ENCODE data around the gene GBP3.
"Not testable (repeated sequence)": the region's sequence is repeated elsewhere in the genome, so short reads cannot be mapped to it uniquely, and the experiment has no call there.

Gene GBP3

DNA sequence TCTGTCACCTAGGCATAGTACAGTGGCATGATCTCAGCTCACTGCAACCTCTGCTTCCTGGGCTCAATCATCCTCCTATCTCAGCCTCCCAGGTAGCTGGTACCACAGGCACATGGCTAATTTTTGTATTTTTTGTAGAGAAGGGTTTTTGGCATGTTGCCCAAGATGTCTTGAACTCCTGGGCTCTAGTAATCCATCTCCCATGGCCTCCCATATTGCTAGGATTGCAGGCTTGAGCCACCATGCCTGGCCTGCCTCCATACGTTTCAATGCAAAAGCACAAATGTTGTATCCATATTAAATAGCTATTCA lies 17.6 kb upstream of the GBP3 start:
- DNase-seq (ENCODE audit: low read depth) = no peak

DNA sequence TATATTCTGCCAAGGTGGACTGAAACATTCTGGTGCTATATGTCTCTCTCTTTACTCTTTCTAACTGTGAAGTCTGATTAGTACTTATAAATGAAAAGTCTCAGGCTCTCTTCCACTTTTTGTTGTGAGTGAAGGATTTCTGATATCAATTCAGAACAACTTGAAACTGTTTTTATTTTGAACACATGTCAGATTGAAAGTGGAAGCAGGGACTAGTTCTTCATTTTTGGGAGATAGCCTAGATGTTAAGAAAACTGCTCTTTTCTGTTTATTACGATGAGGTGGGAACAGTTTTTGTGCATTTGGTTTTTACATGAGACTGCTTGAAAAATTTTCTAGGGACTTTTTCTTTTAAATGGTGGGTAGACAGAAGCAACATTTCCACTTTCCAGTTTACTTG lies 14.5 kb upstream of the GBP3 start:
- no peak for DNase-seq (ENCODE audit: low read depth)

DNA sequence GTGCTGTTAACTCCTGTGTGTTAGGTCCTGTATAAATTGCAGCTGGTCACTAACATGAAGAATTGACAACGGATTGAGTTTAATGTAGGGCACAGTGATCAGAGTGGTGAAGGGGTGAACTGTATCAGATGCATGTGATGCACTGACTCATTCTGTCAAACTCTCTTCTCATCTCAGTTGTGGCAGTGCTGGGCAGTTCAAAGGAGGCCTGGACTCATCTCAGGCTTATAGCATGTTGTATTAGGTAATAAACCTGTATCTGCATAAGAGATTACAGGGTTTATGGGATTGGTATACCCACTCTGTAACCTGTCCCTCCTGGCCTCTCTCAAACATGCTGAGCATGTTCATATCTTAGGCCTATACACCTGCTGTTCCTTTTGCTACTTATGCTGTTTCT lies 12.4 kb upstream of the GBP3 start:
- DNase-seq (ENCODE audit: low read depth) = no peak

DNA sequence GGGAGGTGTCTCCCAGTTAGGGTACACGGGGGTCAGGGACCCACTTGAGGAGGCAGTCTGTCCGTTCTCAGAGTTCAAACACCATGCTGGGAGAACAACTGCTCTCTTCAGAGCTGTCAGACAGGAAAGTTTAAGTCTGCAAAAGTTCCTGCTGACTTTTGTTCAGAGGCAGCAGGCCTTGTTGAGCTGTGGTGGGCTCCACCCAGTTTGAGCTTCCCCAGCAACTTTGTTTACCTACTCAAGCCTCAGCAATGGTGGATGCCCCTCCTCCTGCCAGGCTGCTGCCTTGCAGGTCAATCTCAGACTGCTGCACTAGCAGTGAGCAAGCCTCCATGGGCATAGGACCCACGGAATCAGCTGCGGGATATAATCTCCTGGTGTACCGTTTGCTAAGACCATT lies 11.3 kb upstream of the GBP3 start:
- DNase-seq (ENCODE audit: low read depth) = not testable (repeated sequence)

DNA sequence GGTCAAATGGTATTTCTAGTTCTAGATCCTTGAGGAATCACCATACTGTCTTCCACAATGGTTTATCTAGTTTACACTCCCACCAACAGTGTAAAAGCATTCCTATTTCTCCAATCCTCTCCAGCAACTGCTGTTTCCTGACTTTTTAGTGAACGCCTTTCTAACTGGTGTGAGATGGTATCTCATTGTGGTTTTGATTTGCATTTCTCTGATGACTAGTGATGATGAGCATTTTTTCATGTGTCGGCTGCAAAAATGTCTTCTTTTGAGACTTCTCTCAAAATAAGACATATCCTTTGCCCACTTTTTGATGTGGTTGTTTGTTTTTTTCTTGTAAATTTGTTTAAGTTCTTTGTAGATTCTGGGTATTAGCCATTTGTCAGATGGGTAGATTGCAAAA lies 6.4 kb upstream of the GBP3 start:
- DNase-seq (ENCODE audit: low read depth) = not testable (repeated sequence)

DNA sequence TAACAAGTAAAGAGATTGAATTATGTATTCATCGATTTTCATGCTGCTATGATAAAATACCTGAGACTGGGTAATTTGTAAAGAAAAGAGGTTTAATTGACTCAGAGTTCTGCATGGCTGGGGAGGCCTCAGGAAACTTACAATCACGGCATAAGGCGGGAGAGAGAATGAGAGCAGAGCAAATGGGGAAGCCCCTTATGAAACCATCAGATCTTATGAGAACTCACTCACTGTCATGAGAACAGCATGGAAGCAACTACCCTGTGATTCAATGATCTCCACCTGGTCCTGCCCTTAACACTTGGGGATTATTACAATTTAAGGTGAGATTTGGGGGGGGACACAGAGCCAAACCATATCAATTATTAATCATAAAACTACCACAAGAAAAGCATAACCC lies 3.3 kb upstream of the GBP3 start:
- DNase-seq (ENCODE audit: low read depth) = no peak

DNA sequence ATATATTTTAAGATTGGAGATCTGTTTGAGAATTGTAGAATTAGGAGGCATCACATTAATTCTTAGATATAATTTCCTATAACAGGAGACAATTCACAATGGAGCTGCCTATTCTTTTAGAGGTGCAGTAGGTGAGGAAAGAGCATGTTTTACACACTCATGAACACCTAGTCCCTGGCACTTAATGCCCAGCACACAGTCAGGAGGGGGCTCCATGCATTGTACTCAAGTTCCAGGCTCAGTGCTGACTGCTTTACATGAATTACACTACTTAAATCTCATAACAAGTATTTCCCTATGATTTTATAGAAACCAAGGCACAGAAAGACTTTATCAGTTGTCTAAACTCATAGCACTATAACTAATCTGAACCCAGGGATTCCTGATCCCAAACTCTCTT lies 360 bp upstream of the GBP3 start:
- no peak for DNase-seq (ENCODE audit: low read depth)

DNA sequence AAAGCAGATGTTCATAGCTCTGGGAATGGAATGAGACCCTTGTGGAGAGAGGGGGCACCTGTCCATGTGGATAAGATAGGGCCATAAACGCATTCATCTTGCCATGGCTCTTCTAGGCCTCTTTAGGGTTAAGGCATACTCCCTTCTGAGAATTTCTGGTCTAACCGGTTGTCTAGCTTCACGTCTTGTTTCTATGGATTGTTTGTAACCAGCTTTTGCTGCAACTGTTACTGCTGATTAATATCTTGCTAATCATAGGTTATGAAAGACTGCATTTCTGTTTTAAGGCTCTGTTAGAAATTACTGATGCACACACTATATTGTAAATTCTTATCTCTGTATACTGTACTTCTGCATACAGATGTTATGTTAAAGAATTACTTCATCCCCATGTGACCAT lies 4.3 kb downstream of the GBP3 start:
- not testable (repeated sequence) for DNase-seq (ENCODE audit: low read depth)

DNA sequence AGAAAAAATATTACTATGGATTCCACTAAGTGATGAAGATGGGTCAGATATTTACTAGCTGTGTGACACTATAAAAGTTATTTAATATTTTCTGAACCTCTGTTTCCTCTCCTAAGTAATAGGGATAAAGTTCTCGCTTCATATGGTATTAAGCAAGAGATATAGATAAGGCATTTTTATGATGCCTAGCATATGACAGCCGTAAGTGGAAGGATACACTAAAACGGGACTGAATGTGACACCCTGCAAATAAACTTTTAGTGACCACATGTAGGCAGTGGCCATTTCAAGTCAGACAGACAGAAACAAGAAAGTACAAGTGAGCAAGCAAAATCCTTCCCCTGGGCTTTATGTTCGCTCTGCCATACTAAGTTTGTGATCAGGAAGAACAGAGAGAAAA lies 14.2 kb downstream of the GBP3 start:
- DNase-seq (ENCODE audit: low read depth) = no peak

DNA sequence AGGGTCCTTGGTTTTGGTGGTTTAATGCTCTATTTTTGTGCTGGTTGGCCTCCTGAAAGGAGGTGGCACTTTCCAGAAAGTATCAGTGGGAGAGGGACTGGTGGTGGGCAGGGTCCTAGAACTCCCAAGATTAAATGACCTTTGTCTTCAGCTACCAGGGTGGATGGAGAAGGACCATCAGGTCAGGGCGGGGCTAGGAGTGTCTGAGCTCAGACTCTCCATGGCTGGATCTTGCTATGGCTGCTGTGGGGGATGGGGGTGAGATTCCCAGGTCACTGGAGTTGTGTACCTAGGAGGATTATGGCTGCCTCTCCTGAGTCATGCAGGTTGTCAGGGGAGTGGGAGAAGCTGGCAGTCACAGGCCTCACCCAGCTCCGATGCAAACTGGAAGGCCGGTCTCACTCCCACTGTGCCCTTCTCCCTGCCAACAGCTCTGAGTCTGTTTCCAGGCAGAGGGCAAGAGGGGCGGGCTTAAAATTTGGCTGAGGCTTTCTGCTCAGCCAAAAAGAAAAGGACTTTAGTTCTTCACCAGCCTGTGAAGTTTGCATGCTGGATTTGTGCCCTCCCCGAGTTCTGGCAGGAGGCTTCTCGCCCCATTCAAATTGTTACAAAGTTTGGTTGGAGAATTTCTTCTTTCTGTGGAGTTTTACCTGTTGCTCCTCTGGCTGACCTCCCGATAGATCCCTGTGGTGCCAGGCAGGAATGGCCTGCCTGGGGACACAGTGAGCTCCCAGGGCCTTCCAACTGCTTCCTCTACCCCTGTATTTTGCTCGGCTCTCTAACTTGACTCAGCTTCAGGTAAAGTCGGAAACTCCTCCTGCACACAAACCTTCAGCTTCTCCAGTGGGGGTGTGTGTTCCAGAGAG lies 17.1 kb downstream of the GBP3 start:
- DNase-seq (ENCODE audit: low read depth) = no peak

DNA sequence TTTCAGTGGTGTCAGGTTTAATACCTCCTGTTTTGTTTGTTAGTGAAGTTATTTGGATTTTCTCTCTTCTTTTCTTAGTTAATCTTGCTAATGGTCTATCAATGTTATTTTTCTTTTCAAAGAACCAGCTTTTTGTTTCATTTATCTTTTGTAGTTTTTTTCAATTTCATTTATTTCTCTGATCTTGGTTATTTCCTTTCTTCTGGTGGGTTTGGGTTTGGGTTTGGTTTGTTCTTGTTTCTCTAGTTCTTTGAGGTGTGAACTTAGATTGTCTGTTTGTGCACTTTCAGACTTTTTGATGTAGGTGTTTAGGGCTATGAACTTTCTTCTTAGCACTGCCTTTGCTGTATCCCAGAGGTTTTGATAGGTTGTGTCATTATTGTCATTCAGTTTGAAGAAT lies 20.5 kb downstream of the GBP3 start:
- not testable (repeated sequence) for DNase-seq (ENCODE audit: low read depth)

DNA sequence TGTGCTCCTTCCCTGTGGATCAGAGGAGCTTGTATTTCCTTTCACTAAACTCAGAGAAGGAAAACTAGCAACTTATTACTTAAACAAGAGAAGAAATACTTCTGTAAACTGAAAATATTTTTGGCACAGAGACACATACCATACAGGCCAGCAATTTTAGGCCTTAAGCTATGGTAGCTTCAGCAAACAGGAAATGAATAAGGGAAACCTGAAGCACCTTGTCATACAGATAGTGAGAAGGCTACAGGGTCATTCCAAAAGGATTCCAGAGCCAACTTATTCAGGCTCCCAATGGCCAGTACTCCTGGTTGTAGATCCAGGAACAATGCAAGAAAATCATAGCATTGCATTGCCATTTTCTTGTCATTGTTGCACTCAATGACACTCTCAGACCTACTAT lies 21.2 kb downstream of the GBP3 start:
- no peak for DNase-seq (ENCODE audit: low read depth)

DNA sequence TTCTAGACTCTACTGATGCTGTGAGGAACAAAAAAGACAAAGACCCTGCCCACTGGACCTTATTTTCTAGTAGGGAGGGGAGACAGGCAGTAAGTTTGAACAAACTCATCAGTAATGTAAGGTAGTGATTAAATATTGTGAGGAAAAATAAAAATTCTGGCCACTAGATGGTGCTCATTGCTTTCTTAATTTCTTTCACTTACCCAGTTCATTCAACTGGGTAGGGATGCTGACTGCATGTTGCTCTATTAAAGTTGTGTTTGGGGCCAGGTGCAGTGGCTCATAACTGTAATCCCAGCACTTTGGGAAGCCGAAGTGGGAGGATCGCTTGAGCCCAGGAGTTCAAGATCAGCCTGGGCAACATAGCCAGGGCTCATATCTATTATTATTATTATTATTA lies 23.9 kb downstream of the GBP3 start:
- DNase-seq (ENCODE audit: low read depth) = no peak

DNA sequence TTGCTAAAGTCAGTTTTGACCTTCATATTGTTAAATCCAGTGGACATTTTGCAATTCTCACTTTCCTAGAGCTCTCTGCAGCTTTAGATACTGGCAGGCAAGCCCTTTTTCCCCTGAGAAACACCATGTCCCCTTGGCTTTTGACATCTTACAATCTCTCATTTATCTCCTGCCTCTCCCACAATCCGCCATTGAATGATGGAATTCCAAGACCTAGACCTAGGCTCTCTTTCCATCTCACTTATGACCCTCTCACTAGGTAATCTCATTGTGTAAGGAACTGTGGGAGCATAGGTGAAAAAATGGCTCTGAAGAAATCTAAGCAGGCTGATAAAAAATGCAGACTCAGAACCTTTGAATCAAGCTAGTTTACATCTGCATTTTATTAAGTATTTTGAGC lies 32.2 kb downstream of the GBP3 start:
- DNase-seq (ENCODE audit: low read depth) = no peak

DNA sequence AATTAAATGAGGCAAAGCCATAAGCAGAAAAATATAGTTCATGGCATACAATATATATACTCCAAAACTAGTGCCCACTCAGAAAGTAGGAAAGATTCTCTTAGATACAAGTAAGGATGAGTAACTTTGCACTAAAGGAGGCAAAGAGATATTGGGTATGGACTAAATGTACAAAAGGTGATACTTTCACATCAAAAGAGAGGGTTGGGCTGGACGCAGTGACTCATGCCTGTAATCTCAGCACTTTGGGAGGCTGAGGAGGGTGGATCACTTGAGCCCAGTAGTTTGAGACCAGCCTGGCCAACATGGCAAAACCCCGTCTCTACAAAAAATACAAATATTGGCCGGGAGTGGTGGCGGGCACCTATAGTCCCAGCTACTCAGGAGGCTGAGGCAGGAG lies 37.0 kb downstream of the GBP3 start:
- DNase-seq (ENCODE audit: low read depth) = no peak

DNA sequence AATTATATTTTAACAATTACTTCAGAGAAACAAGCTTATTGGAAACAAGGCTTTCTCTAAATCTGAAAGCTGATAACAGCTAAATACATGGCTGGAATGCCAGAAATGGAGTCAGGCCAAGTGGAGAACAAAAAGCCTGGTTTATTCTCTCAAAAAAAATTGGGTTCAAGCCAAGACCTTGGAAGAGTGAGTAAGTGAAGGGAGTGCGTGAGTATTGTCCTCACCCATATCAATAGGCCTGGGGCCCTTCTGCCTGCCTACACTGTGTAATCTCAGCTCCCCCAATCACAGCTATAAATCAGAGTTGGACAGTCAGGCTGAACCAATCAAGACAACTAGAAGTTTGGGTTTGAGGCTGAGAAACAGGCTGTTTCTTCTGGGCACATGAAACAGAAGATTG lies 37.6 kb downstream of the GBP3 start:
- no peak for DNase-seq (ENCODE audit: low read depth)

DNA sequence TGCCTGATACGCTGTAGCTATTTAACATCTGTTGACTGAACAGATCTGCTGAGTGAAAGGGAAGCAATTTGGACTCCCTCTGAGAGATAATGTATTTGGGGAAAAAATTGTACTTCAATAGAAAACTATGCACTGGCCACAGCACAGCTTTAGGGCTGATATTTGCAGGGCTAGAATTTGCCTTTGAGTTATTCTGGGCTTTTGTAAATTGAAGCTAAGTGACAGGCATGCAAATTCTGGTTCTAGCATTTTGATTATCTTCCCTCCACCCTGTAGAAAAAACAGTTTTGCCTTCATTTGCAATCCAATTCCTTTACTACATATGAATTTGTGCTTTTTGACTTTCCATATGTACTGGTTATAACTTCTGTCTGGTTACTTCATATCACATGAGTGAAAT lies 38.1 kb downstream of the GBP3 start:
- no peak for DNase-seq (ENCODE audit: low read depth)

DNA sequence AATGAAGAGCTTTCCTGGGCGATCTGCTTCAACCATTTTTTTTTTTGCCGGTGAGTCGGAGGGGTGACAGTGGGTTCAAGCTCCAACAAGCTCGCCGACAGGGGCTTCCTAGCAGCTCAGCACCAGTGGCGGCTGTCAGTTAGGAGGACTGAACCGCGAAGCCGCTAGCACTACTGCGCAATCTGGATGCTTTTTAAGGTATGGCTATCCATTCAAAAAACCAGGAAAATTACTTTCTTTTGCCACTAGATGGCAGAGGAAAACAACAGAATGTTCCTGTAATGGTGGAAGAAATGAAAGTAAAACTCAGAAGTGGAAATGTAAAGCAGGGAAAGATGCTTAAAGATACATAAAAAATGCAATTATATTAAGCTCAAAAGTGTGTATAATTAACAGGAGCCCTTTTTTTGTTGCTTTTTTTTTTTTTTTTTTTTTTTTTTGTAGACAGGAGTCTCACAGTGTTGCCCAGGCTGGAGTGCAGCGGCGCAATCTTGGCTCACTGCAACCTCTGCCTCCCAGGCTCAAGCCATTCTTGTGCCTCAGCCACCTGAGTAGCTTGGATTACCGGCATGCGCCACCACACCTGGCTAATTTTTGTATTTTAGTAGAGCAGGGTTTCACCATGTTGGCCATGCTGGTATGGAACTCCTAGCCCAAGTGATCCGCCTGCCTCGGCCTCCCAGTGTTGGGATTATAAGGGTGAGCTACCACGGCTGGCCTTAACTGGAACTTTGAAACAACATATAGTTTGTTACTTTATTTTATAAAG lies 38.7 kb downstream of the GBP3 start:
- DNase-seq (ENCODE audit: low read depth) = no peak

DNA sequence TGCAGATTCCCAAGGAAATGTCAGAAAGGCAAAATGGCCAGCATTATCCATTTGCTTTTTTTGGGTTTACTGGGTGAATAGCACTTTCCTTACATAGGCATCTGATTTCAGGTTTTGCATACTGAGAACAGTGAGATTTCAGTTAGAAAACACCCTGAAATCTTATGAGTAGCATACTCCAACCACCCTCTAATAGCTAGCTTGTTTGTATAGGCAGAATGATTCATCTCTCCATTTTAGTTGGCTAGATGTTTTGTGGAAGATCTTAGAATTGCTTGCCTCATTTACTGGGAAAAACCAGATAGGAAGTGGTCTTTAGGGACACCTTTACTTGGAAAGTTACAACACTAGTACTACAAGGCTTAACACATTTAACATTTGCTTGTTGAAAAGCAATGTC lies 40.6 kb downstream of the GBP3 start:
- DNase-seq (ENCODE audit: low read depth) = no peak

DNA sequence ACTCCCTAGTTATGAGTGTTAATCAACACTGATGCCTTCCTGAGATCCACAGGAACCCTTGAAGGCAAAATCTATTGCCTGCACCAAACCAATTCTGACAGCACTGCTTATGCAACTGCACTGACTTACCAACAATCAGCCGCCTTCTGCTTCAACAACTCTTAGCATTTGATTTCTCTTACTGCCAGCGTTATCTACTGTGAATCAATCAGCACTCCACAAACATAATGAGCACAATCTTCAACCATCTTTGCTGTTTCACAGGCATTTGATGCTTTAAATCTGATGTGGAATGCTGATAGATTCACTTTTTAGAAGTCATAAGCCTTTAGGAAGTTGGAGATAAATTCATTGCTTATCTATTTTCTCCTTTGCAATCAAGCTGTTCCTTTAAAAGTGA lies 41.2 kb downstream of the GBP3 start:
- not testable (repeated sequence) for DNase-seq (ENCODE audit: low read depth)

DNA sequence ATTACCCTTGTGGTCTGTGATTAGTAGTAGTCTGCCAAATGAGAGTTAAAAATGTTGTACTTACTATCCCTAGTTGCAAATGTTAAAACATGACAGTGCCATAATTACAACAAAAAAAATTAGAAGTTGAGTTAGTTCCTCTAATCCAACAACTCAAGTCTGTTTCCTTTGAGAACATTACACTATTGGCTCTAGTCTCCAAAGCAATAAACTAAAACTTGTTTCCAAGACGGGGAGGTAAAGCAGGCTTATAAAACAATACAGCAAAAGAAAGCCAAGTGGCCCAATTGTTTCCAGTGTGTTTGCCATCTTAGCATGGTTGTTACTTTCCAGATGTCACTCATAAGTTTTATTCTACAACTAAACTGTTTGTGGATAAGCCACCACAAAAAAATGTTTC lies 41.8 kb downstream of the GBP3 start:
- no peak for DNase-seq (ENCODE audit: low read depth)

DNA sequence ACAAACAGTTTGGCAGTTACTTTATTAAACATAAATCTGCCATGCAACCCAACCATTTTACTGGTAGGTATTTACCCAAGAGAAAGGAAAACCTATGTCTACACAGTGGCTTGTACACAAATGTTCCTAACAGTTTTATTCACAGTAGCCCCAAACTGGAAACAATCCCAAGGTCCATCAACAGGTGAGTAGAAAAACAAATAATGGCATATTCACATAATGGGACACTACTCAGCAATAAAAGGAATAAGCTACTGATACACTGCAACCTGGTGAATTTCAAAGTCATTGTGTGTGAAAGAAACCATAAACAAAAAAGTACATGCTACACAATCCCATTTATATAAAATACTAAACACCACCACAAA lies 42.9 kb downstream of the GBP3 start:
- no peak for DNase-seq (ENCODE audit: low read depth)

DNA sequence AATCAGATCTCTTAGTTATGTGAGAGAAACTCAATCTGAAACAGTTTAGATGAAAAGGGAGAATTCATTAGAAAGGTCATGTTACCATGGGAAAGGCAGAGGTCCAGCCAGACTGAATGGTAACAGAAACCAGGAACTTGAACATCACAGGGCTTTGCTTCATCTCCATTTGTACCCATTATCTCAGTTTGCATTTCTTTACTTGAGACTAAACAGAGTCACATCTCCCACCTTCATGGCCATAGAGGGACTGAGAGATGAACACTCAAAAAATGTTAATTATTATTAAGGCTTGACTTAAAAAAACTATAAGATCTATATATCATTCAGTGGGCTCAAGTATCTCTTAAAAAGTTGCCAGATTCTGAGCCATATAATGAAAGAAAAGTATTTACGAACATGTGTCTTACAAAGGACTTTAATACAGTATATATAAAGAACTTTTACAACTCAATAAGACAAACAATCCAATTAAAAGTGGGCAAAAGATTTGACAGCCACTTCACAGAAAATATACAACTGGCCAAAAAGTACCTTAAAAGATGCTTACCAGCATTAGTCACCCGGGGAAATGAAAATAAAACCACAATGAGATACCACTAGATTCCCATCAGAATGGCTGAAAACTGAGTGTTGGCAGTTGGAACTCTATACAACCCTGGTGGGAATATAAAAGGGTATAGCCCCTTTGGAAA lies 43.5 kb downstream of the GBP3 start:
- DNase-seq (ENCODE audit: low read depth) = no peak
